Activated CD8-positive, alpha-beta memory T cell treated with anti-CD3 and anti-CD28 coated beads, Interleukin-2, amount 50 U/mL, for 24 hours (primary cell): Measurements from ENCODE around the gene EPSTI1.

ENCODE experiments used
- DNase-seq: peaks from one replicate; pipeline ENCODE4 v3.0.0-alpha.2; 2020; ENCODE audit errors: extremely low read depth

Gene EPSTI1

DNA sequence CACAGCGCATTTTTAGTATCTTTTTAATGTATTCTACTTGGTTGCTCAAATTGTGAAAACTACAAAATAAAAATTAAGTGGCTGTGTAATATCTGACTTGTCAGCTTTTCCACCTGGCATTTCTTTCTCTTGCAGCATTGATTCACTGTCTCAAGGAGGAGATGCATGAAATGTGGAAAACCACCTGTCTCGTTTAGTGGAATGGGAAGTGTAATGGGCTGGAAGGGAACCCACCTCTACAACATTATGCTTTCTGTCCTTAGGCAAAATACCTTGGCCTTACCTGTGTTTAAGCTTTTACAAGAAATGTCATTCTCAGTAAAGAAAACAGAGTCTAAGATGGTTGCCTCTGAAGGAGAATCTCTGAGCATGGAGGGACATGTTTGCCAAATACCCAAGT is 142.8 kb downstream of the EPSTI1 start:
- DNase-seq: no peak

DNA sequence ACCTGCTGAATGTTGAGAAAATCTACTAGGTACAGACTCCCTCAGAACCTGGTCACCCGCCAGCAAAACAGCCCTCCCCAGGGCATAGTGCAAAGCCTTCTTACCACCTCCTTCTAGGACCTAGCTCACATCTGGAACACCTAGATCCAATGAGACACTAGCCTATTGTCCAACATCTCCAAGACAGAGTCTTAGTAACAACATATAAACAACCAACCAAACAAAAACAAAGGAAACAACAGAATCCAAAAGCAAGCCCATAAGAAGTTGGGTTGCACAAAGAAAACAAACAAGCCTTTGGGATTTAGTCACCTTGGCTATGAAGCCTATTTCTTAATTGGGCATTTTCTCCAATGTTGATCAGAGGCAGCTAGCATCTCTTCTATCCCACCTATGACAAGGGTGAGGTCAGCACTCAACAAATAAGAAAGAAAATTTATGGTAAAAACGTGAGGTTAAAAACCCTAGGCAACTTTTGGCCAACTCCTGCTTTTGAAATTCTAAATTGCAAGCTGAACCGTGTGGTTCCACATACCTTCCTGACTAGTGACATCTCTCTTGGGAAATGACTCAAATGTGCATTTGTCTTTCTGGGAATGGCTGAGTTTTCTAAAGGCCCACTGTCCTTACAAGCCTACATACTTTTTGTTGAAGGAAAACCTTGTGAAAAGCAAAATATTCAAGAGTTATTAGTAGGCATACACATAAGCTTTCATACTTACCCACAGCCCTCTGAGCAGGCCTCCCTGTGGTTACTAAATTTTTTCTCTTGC is 144.0 kb downstream of the EPSTI1 start:
- no peak for DNase-seq

DNA sequence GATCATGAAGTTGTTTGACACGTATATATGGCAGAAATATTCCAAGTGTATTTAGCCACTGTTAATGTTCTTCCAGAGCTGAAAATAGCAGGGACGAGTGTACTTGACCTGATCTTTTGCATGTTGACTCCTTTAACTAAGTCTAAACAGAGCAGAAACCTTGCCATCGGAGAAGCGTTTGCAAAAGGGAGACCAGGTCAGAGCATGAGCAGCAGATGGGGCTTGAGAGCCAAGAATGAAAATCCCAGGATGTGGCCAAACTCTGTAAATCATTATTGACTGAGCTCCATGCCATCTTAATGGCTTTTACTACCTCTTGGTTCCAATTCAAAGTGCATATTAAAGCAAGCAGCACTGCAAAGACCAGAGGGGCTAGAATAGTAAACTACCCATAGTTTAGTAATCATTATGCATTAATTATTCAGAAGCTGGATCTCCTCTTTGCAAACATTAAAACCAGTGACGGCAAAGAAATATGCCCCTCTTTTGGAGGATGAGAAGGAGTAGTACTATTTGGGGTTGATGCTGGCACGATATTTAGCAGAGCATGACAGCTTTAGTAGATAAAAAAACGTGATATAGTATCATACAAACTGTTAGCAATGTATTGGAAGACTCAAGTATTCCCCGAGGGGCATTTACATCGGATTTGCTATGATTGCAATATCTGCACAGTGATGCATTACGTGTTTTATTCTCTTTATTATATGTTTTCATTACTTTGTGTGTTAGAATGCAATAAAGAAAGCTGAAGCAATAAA is 154.9 kb downstream of the EPSTI1 start:
- no peak for DNase-seq
